ENCODE data around the gene ANKS4B. TPM values are rescaled to one million over a fixed set of nuclear protein-coding genes. Genes with fewer than 3 reads are reported as not detected.
"Not testable (repeated sequence)": the region's sequence is repeated elsewhere in the genome, so short reads cannot be mapped to it uniquely, and the experiment has no call there.

Gene ANKS4B
- total RNA-seq: not detected in 2 replicates

GRCh38 chr16:21233521-21234150 lies at the start of gene ANKS4B:
ANKS4B (plus strand) TSS chr16:21233699; CDS start chr16:21233738, 39 bp downstream.
- H3K36me3 Mint-ChIP-seq (ENCODE audit: low read depth): no peaks in the 10 kb centered on the region
- intact Hi-C loops (cut with micrococcal nuclease): no loop called here
- H3K4me3 Mint-ChIP-seq: no peak within 1 kb of the TSS
- no peak within 1 kb of the TSS for H3K27ac Mint-ChIP-seq
- H3K27me3 Mint-ChIP-seq: peaks cover 28% of the 10 kb centered on the region
- no peaks in the 10 kb centered on the region for H3K4me1 Mint-ChIP-seq
- H3K9me3 Mint-ChIP-seq: peaks cover 3% of the 10 kb centered on the region
- no peak for DNase-seq

- H3K27ac Mint-ChIP-seq: no peak overlapping the region
- no peak for DNase-seq
- H3K9me3 Mint-ChIP-seq: peaks cover 11% of the 10 kb centered on the region
- no peaks in the 10 kb centered on the region for H3K27me3 Mint-ChIP-seq
- H3K36me3 Mint-ChIP-seq (ENCODE audit: low read depth): peaks cover 37% of the 10 kb centered on the region
- no peak overlapping the region for H3K4me3 Mint-ChIP-seq
- H3K4me1 Mint-ChIP-seq: peaks cover 15% of the 10 kb centered on the region
- intact Hi-C loops (cut with micrococcal nuclease): loop anchor here (10.0 kb wide), 1 partner anchor 371 kb away; no protein-coding TSS in a partner anchor
Observed at GRCh38 chr16:21183995-21184394, 49.5 kb upstream of the ANKS4B start.

- intact Hi-C loops (cut with micrococcal nuclease): loop anchor here (10.0 kb wide), 1 partner anchor 370 kb away; no protein-coding TSS in a partner anchor
- no peaks in the 10 kb centered on the region for H3K27me3 Mint-ChIP-seq
- peaks cover 11% of the 10 kb centered on the region for H3K9me3 Mint-ChIP-seq
- peaks cover 31% of the 10 kb centered on the region for H3K36me3 Mint-ChIP-seq (ENCODE audit: low read depth)
- H3K4me3 Mint-ChIP-seq: no peak overlapping the region
- H3K4me1 Mint-ChIP-seq: peaks cover 15% of the 10 kb centered on the region
- no peak overlapping the region for H3K27ac Mint-ChIP-seq
- no peak for DNase-seq
Observed at GRCh38 chr16:21184834-21185233, 48.7 kb upstream of the ANKS4B start.

- intact Hi-C loops (cut with micrococcal nuclease): loop anchor here (10.0 kb wide), 1 partner anchor 369 kb away; no protein-coding TSS in a partner anchor
- DNase-seq: no peak
- Mint-ChIP-seq H3K36me3 (ENCODE audit: low read depth) (peaks cover 27% of the 10 kb centered on the region), H3K27ac (no peak overlapping the region), H3K27me3 (peaks cover 4% of the 10 kb centered on the region), H3K4me3 (no peak overlapping the region), H3K4me1 (peaks cover 15% of the 10 kb centered on the region), H3K9me3 (peaks cover 11% of the 10 kb centered on the region)
Observed at GRCh38 chr16:21185659-21186325, 47.7 kb upstream of the ANKS4B start.

GRCh38 chr16:21186326-21186691 lies 47.2 kb upstream of the ANKS4B start:
- peaks cover 22% of the 10 kb centered on the region for H3K36me3 Mint-ChIP-seq (ENCODE audit: low read depth)
- H3K27me3 Mint-ChIP-seq: peaks cover 4% of the 10 kb centered on the region
- H3K4me3 Mint-ChIP-seq: no peak overlapping the region
- DNase-seq: no peak
- H3K27ac Mint-ChIP-seq: no peak overlapping the region
- peaks cover 15% of the 10 kb centered on the region for H3K4me1 Mint-ChIP-seq
- H3K9me3 Mint-ChIP-seq: peaks cover 11% of the 10 kb centered on the region
- intact Hi-C loops (cut with micrococcal nuclease): loop anchor here (10.0 kb wide), 1 partner anchor 368 kb away; no protein-coding TSS in a partner anchor

GRCh38 chr16:21189311-21189710 lies 44.2 kb upstream of the ANKS4B start:
- H3K36me3 Mint-ChIP-seq (ENCODE audit: low read depth): peaks cover 4% of the 10 kb centered on the region
- H3K27ac Mint-ChIP-seq: no peak overlapping the region
- peaks cover 17% of the 10 kb centered on the region for H3K4me1 Mint-ChIP-seq
- intact Hi-C loops (cut with micrococcal nuclease): loop anchor here (2.0 to 10.0 kb wide), 2 partner anchors 111 to 365 kb away; no protein-coding TSS in a partner anchor
- H3K4me3 Mint-ChIP-seq: no peak overlapping the region
- no peak for DNase-seq
- peaks cover 7% of the 10 kb centered on the region for H3K27me3 Mint-ChIP-seq
- peaks cover 8% of the 10 kb centered on the region for H3K9me3 Mint-ChIP-seq

GRCh38 chr16:21190013-21190412 lies 43.5 kb upstream of the ANKS4B start:
- Mint-ChIP-seq H3K36me3 (ENCODE audit: low read depth) (no peaks in the 10 kb centered on the region), H3K27ac (no peak overlapping the region), H3K4me1 (peaks cover 19% of the 10 kb centered on the region), H3K4me3 (no peak overlapping the region), H3K9me3 (peaks cover under 1% of the 10 kb centered on the region), H3K27me3 (peaks cover 9% of the 10 kb centered on the region)
- DNase-seq: no peak
- intact Hi-C loops (cut with micrococcal nuclease): no loop called here

GRCh38 chr16:21190599-21190998 lies 42.9 kb upstream of the ANKS4B start:
- no peaks in the 10 kb centered on the region for H3K9me3 Mint-ChIP-seq
- H3K27ac Mint-ChIP-seq: no peak overlapping the region
- H3K36me3 Mint-ChIP-seq (ENCODE audit: low read depth): no peaks in the 10 kb centered on the region
- intact Hi-C loops (cut with micrococcal nuclease): no loop called here
- peaks cover 19% of the 10 kb centered on the region for H3K4me1 Mint-ChIP-seq
- H3K27me3 Mint-ChIP-seq: peaks cover 9% of the 10 kb centered on the region
- DNase-seq: no peak
- no peak overlapping the region for H3K4me3 Mint-ChIP-seq

- Mint-ChIP-seq H3K36me3 (ENCODE audit: low read depth) (no peaks in the 10 kb centered on the region), H3K27ac (no peak overlapping the region), H3K4me1 (peaks cover 19% of the 10 kb centered on the region), H3K9me3 (no peaks in the 10 kb centered on the region), H3K27me3 (peaks cover 12% of the 10 kb centered on the region), H3K4me3 (no peak overlapping the region)
- no peak for DNase-seq
- intact Hi-C loops (cut with micrococcal nuclease): no loop called here
Observed at GRCh38 chr16:21192991-21193390, 40.5 kb upstream of the ANKS4B start.

GRCh38 chr16:21194771-21195301 lies 38.7 kb upstream of the ANKS4B start:
- no peak for DNase-seq
- H3K4me3 Mint-ChIP-seq: no peak overlapping the region

GRCh38 chr16:21195330-21195729 lies 38.2 kb upstream of the ANKS4B start:
- H3K27ac Mint-ChIP-seq; intact Hi-C loops (cut with micrococcal nuclease); H3K9me3 Mint-ChIP-seq; H3K4me3 Mint-ChIP-seq; DNase-seq; H3K36me3 Mint-ChIP-seq (ENCODE audit: low read depth): not testable (repeated sequence)
- Mint-ChIP-seq H3K27me3 (peaks cover 19% of the 10 kb centered on the region), H3K4me1 (peaks cover 13% of the 10 kb centered on the region)

More at GRCh38 chr16:21194771-21195301, 38.7 kb upstream of the ANKS4B start:
- Mint-ChIP-seq H3K4me1 (peaks cover 13% of the 10 kb centered on the region), H3K36me3 (ENCODE audit: low read depth) (no peaks in the 10 kb centered on the region), H3K27ac (peak overlapping the region; percentile 3), H3K9me3 (no peaks in the 10 kb centered on the region), H3K27me3 (peaks cover 21% of the 10 kb centered on the region)
- intact Hi-C loops (cut with micrococcal nuclease): no loop called here

- Mint-ChIP-seq H3K4me3 (no peak overlapping the region), H3K27me3 (peaks cover 22% of the 10 kb centered on the region), H3K9me3 (no peaks in the 10 kb centered on the region), H3K36me3 (ENCODE audit: low read depth) (no peaks in the 10 kb centered on the region), H3K4me1 (peaks cover 11% of the 10 kb centered on the region), H3K27ac (no peak overlapping the region)
- DNase-seq: no peak
- intact Hi-C loops (cut with micrococcal nuclease): no loop called here
Observed at GRCh38 chr16:21197112-21197511, 36.4 kb upstream of the ANKS4B start.

GRCh38 chr16:21197621-21198020 lies 35.9 kb upstream of the ANKS4B start:
- H3K27me3 Mint-ChIP-seq: peaks cover 25% of the 10 kb centered on the region
- H3K4me1 Mint-ChIP-seq: peaks cover 11% of the 10 kb centered on the region
- H3K36me3 Mint-ChIP-seq (ENCODE audit: low read depth): no peaks in the 10 kb centered on the region
- H3K9me3 Mint-ChIP-seq: no peaks in the 10 kb centered on the region
- no peak overlapping the region for H3K4me3 Mint-ChIP-seq
- intact Hi-C loops (cut with micrococcal nuclease): no loop called here
- DNase-seq: no peak
- no peak overlapping the region for H3K27ac Mint-ChIP-seq

GRCh38 chr16:21199607-21200218 lies 33.8 kb upstream of the ANKS4B start:
- no peak overlapping the region for H3K4me3 Mint-ChIP-seq
- H3K9me3 Mint-ChIP-seq: no peaks in the 10 kb centered on the region
- intact Hi-C loops (cut with micrococcal nuclease): no loop called here
- no peak overlapping the region for H3K27ac Mint-ChIP-seq
- H3K27me3 Mint-ChIP-seq: peaks cover 24% of the 10 kb centered on the region
- H3K36me3 Mint-ChIP-seq (ENCODE audit: low read depth): no peaks in the 10 kb centered on the region
- peaks cover 7% of the 10 kb centered on the region for H3K4me1 Mint-ChIP-seq
- no peak for DNase-seq

Data from activated CD4-positive, alpha-beta T cell treated with anti-CD3 and anti-CD28 coated beads, Interleukin-2, amount 10 ng/mL, durations not matched to agents 24 days and 14 days (primary cell).